ENCODE measurements around the gene SLX4IP. TPM values are rescaled to one million over a fixed set of nuclear protein-coding genes. Genes with fewer than 3 reads are reported as not detected.

The SLX4IP gene
- total and polyA plus RNA-seq, 2 donors (not counting 3 experiments of a cell fraction or from before 2014, with no cell fraction given), result 1.9 to 4.5 TPM

DNA sequence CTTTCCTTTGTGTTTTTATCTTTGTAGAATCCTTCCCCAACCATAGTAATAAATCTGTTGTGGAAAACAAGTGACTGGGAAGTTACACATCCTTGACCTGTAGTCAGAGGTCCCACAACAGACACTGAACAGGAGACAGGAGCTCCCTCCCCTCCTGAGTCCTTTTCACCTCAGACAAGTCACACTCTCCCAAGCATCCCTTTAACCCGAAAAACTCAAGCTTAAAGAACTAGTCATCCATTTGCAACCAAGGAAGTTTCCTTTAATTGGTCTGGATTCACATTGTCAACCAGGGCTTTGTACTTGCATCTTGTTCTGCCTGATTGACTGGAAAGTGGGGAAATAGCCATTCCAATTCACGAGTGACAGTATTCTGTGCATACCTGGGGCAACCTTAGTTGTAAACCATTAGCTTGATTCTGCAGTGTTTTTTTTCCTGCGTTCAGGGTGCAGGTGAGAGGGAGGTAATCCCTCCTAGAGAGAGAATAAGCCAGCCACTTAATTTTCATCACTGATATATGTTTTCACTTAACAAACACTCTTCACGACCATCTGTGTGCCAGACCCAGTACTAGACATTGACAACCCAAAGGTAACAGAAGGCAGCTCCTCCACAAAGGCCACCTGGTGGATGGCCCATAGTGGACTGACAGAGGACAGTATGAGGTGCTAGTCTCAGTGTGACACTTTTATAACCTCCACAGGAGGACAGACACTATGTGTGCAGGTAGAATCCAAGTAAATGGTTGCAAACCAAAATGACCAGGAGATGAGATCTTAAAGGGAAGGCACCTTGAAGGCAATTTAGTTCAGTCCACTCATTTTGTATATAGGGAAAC lies 112.4 kb downstream of the SLX4IP start:
- DNase-seq (ENCODE audit: low read depth, low spot score), result peak; percentile 50
- H3K27ac ChIP-seq (ENCODE audit: insufficient read depth, low read depth, low read length), result no peak overlapping the region
- no peaks in the 10 kb centered on the region for H3K9me1 ChIP-seq (replicated peaks; ENCODE audit: control insufficient read depth, extremely low read depth, insufficient read depth, low read length)
- no peak overlapping the region for H2AFZ ChIP-seq (ENCODE audit: low read depth, low read length)
- no peak overlapping the region for H3K4me2 ChIP-seq (ENCODE audit: insufficient read depth, low read length)
- dilution Hi-C loops (cut with MboI; ENCODE audit: extremely low pct_ligation_motif_present, low sequenced_read_pairs), result no loop called here
- FAIRE-seq, result no peak
- POLR2A ChIA-PET, result interaction anchor here (0.6 kb wide), 1 partner anchor 213 kb away, joined by 5 read pairs; no protein-coding TSS in a partner anchor
- no peaks in the 10 kb centered on the region for H3K36me3 ChIP-seq (ENCODE audit: control insufficient read depth in 2 of 2, extremely low read depth in 1 of 2, insufficient read depth in 2 of 2, low read length in 2 of 2)
- no peaks in the 10 kb centered on the region for H3K79me2 ChIP-seq (ENCODE audit: control insufficient read depth, insufficient read depth, low read length)
- CTCF ChIA-PET, result interaction anchor here (1.1 to 1.3 kb wide), 3 partner anchors 18 to 996 kb away, joined by 3 to 5 read pairs (median 3); no protein-coding TSS in a partner anchor
- TF ChIP-seq FOS (IDR thresholded peaks at IDR 0.05; ENCODE audit: borderline replicate concordance, insufficient read depth, low read length) (peak; percentile 28), POLR2AphosphoS5 (IDR thresholded peaks at IDR 0.05; ENCODE audit: insufficient read depth, low read depth, low read length) (no peak)
- H3K4me1 ChIP-seq (ENCODE audit: control insufficient read depth, extremely low read depth, insufficient read depth, low read length), result peaks cover 9% of the 10 kb centered on the region
- H3K9me3 ChIP-seq (replicated peaks; ENCODE audit: control insufficient read depth, insufficient read depth, low read length), result no peaks in the 10 kb centered on the region
- H3K9ac ChIP-seq (replicated peaks; ENCODE audit: extremely low read depth, insufficient read depth, low read length), result no peak overlapping the region
- H4K20me1 ChIP-seq (replicated peaks; ENCODE audit: control insufficient read depth, extremely low read depth, insufficient read depth, low read length), result no peaks in the 10 kb centered on the region
- intact Hi-C loops (cut with micrococcal nuclease), result no loop called here
- no peak overlapping the region for H3K4me3 ChIP-seq (replicated peaks in 1 of 3; ENCODE audit: insufficient read depth in 1 of 3, low read depth in 1 of 3, low read length in 3 of 3)
- BruUV-seq (replicated peaks), result no TSS peak
- H3K27me3 ChIP-seq (ENCODE audit: control insufficient read depth in 2 of 2, insufficient read depth in 2 of 2, low read length in 2 of 2), result no peaks in the 10 kb centered on the region

DNA sequence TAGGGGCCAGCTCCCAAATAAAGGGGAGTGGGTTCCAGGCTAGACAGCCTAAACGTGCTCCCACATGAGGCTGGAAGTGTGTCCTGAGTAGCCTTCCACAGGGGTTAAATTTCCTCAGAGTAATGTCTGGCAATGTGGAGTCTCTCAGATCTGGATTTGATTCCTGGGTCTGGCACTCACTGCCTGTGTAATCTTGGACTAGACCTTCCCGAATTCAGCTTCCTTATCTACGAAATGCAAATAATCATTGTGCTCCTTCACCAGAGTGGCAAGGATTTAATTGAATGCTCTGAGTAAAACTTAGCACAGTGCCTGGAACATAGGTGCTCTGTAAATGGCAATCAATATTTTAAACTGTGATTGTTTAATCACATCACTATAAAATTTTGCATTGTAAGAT lies 114.4 kb downstream of the SLX4IP start:
- Histone ChIP-seq H3K9me3 (replicated peaks; ENCODE audit: control insufficient read depth, insufficient read depth, low read length) (no peaks in the 10 kb centered on the region), H3K9ac (replicated peaks; ENCODE audit: extremely low read depth, insufficient read depth, low read length) (no peak overlapping the region), H3K4me3 (replicated peaks in 1 of 3; ENCODE audit: insufficient read depth in 1 of 3, low read depth in 1 of 3, low read length in 3 of 3) (no peak overlapping the region), H3K79me2 (ENCODE audit: control insufficient read depth, insufficient read depth, low read length) (no peaks in the 10 kb centered on the region), H4K20me1 (replicated peaks; ENCODE audit: control insufficient read depth, extremely low read depth, insufficient read depth, low read length) (no peaks in the 10 kb centered on the region), H3K4me2 (ENCODE audit: insufficient read depth, low read length) (no peak overlapping the region), H3K9me1 (replicated peaks; ENCODE audit: control insufficient read depth, extremely low read depth, insufficient read depth, low read length) (no peaks in the 10 kb centered on the region), H3K27me3 (ENCODE audit: control insufficient read depth in 2 of 2, insufficient read depth in 2 of 2, low read length in 2 of 2) (no peaks in the 10 kb centered on the region), H3K4me1 (ENCODE audit: control insufficient read depth, extremely low read depth, insufficient read depth, low read length) (peaks cover 9% of the 10 kb centered on the region), H2AFZ (ENCODE audit: low read depth, low read length) (no peak overlapping the region), H3K36me3 (ENCODE audit: control insufficient read depth in 2 of 2, extremely low read depth in 1 of 2, insufficient read depth in 2 of 2, low read length in 2 of 2) (no peaks in the 10 kb centered on the region), H3K27ac (ENCODE audit: insufficient read depth, low read depth, low read length) (no peak overlapping the region)
- no peak for FAIRE-seq
- TF ChIP-seq GATA2 (IDR thresholded peaks at IDR 0.05; ENCODE audit: insufficient read depth, insufficient read length, low read depth, low read length) (no peak), EZH2 (IDR thresholded peaks at IDR 0.05; ENCODE audit: borderline replicate concordance, low read depth, low read length, severe bottlenecking) (no peak), MYC (IDR thresholded peaks at IDR 0.05; ENCODE audit: low read depth, low read length) (no peak), FOS (IDR thresholded peaks at IDR 0.05; ENCODE audit: borderline replicate concordance, insufficient read depth, low read length) (no peak), JUN (IDR thresholded peaks at IDR 0.05; ENCODE audit: borderline replicate concordance, insufficient read depth, insufficient read length, low read depth) (no peak), POLR2AphosphoS5 (IDR thresholded peaks at IDR 0.05; ENCODE audit: insufficient read depth, low read depth, low read length) (no peak), POLR2A (IDR thresholded peaks at IDR 0.05; ENCODE audit: low read depth, low read length) (no peak)
- TF ChIP-seq, protein P1, sequence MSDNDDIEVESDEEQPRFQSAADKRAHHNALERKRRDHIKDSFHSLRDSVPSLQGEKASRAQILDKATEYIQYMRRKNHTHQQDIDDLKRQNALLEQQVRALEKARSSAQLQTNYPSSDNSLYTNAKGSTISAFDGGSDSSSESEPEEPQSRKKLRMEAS (IDR thresholded peaks at IDR 0.05; ENCODE audit: insufficient read depth, insufficient read length), result no peak
- TF ChIP-seq, protein P2, sequence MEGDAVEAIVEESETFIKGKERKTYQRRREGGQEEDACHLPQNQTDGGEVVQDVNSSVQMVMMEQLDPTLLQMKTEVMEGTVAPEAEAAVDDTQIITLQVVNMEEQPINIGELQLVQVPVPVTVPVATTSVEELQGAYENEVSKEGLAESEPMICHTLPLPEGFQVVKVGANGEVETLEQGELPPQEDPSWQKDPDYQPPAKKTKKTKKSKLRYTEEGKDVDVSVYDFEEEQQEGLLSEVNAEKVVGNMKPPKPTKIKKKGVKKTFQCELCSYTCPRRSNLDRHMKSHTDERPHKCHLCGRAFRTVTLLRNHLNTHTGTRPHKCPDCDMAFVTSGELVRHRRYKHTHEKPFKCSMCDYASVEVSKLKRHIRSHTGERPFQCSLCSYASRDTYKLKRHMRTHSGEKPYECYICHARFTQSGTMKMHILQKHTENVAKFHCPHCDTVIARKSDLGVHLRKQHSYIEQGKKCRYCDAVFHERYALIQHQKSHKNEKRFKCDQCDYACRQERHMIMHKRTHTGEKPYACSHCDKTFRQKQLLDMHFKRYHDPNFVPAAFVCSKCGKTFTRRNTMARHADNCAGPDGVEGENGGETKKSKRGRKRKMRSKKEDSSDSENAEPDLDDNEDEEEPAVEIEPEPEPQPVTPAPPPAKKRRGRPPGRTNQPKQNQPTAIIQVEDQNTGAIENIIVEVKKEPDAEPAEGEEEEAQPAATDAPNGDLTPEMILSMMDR (IDR thresholded peaks at IDR 0.05; ENCODE audit: extremely low read depth in 1 of 2, insufficient read depth in 1 of 2, low read depth in 1 of 2, low read length in 2 of 2), result no peak
- BruUV-seq (replicated peaks), result no TSS peak
- CTCF ChIA-PET, result interaction anchor here (1.2 to 4.1 kb wide), 2 partner anchors 13 to 994 kb away, joined by 3 to 26 read pairs; no protein-coding TSS in a partner anchor
- no peak for DNase-seq (ENCODE audit: low read depth, low spot score)
- POLR2A ChIA-PET, result no interaction called here
- dilution Hi-C loops (cut with MboI; ENCODE audit: extremely low pct_ligation_motif_present, low sequenced_read_pairs) (no loop called here), intact Hi-C loops (cut with micrococcal nuclease) (no loop called here)
